ENCODE data around the gene PEAK1. TPM values are rescaled to one million over a fixed set of nuclear protein-coding genes. Genes with fewer than 3 reads are reported as not detected.

The PEAK1 gene
- total and polyA plus RNA-seq, 4 donors = 8.6 to 147 (median 40.2) TPM

- DNase-seq (no peak), ATAC-seq (ENCODE audit: insufficient read depth, low FRiP score) (no peak)
- Histone ChIP-seq H3K9ac (ENCODE audit: insufficient read depth in 1 of 2, low read length in 2 of 2) (no peak overlapping the region), H3K27me3 (ENCODE audit: control insufficient read depth in 3 of 3, insufficient read depth in 3 of 3, low read length in 2 of 3) (no peaks in the 10 kb centered on the region), H3K4me1 (ENCODE audit: control insufficient read depth in 5 of 5, insufficient read depth in 5 of 5, low read length in 5 of 5) (peaks cover 0 to 8% (median 3%) of the 10 kb centered on the region in 5 donors), H3K9me3 (ENCODE audit: control insufficient read depth in 4 of 4, insufficient read depth in 3 of 4, low read length in 3 of 4) (no peaks in the 10 kb centered on the region), H3K4me3 (no peak overlapping the region), H3K36me3 (ENCODE audit: control insufficient read depth in 4 of 4, insufficient read depth in 4 of 4, low read length in 4 of 4) (peaks cover 6 to 13% (median 10%) of the 10 kb centered on the region in 4 donors), H3K27ac (ENCODE audit: low read depth in 1 of 2, low read length in 1 of 2) (no peak overlapping the region)
- TF ChIP-seq, protein P1, sequence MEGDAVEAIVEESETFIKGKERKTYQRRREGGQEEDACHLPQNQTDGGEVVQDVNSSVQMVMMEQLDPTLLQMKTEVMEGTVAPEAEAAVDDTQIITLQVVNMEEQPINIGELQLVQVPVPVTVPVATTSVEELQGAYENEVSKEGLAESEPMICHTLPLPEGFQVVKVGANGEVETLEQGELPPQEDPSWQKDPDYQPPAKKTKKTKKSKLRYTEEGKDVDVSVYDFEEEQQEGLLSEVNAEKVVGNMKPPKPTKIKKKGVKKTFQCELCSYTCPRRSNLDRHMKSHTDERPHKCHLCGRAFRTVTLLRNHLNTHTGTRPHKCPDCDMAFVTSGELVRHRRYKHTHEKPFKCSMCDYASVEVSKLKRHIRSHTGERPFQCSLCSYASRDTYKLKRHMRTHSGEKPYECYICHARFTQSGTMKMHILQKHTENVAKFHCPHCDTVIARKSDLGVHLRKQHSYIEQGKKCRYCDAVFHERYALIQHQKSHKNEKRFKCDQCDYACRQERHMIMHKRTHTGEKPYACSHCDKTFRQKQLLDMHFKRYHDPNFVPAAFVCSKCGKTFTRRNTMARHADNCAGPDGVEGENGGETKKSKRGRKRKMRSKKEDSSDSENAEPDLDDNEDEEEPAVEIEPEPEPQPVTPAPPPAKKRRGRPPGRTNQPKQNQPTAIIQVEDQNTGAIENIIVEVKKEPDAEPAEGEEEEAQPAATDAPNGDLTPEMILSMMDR (IDR thresholded peaks at IDR 0.05; ENCODE audit: control extremely low read depth, extremely low read depth) = no peak
- WGBS, 2 donors = 85 to 88% methylated on average over 5 of the region's 5 CpGs
Measured at GRCh38 chr15:77181305-77182074, 238.4 kb downstream of the PEAK1 start.

GRCh38 chr15:77180757-77181156, 239.1 kb downstream of the PEAK1 start:
- WGBS, 2 donors = 71 to 83% methylated on average over 5 of the region's 5 CpGs
- H3K9ac ChIP-seq (ENCODE audit: insufficient read depth in 1 of 2, low read length in 2 of 2) = no peak overlapping the region
- DNase-seq (no peak), ATAC-seq (ENCODE audit: insufficient read depth, low FRiP score) (peak; percentile 27)
- H3K4me3 ChIP-seq = no peak overlapping the region
- no peaks in the 10 kb centered on the region for H3K9me3 ChIP-seq (ENCODE audit: control insufficient read depth in 4 of 4, insufficient read depth in 3 of 4, low read length in 3 of 4)
- H3K27me3 ChIP-seq (ENCODE audit: control insufficient read depth in 3 of 3, insufficient read depth in 3 of 3, low read length in 2 of 3) = no peaks in the 10 kb centered on the region
- peaks cover 0 to 7% (median 3%) of the 10 kb centered on the region in 5 donors for H3K4me1 ChIP-seq (ENCODE audit: control insufficient read depth in 5 of 5, insufficient read depth in 5 of 5, low read length in 5 of 5)
- TF ChIP-seq, protein P1 (IDR thresholded peaks at IDR 0.05; ENCODE audit: control extremely low read depth, extremely low read depth) = no peak
- peaks cover 6 to 13% (median 10%) of the 10 kb centered on the region in 4 donors for H3K36me3 ChIP-seq (ENCODE audit: control insufficient read depth in 4 of 4, insufficient read depth in 4 of 4, low read length in 4 of 4)
- H3K27ac ChIP-seq (ENCODE audit: low read depth in 1 of 2, low read length in 1 of 2) = no peak overlapping the region

DNA sequence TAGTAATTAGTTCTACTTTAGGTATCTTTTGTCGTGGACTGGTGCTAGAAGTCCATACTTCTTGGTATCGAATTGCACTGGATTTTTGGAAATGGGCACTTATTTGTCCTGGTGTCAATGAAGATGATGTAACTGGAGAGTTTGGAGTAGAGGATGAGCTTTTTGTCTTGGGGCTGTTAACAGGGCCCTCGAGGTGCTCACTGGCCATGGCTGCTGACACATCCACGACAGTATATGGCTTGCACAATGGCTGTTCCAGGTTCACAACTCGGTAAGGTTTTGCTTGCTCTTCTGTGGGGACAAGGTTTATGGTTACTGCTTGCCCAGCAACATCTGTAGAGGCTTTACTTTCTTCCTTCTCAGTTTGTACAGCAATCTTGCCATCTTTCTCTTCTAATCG, 239.6 kb downstream of the PEAK1 start:
- ATAC-seq (ENCODE audit: insufficient read depth, low FRiP score) = no peak
- H3K4me1 ChIP-seq (ENCODE audit: control insufficient read depth in 5 of 5, insufficient read depth in 5 of 5, low read length in 5 of 5) = peaks cover 0 to 2% (median under 1%) of the 10 kb centered on the region in 5 donors
- no peak overlapping the region for H3K27ac ChIP-seq (ENCODE audit: low read depth in 1 of 2, low read length in 1 of 2)

More for the DNA sequence above, 239.6 kb downstream of the PEAK1 start:
- 92 to 93% methylated on average over 6 of the region's 6 CpGs for WGBS, 2 donors
- DNase-seq = no peak
- no peak overlapping the region for H3K4me3 ChIP-seq
- TF ChIP-seq, protein P1 (IDR thresholded peaks at IDR 0.05; ENCODE audit: control extremely low read depth, extremely low read depth) = no peak
- H3K9me3 ChIP-seq (ENCODE audit: control insufficient read depth in 4 of 4, insufficient read depth in 3 of 4, low read length in 3 of 4) = no peaks in the 10 kb centered on the region
- H3K9ac ChIP-seq (ENCODE audit: insufficient read depth in 1 of 2, low read length in 2 of 2) = no peak overlapping the region
- H3K36me3 ChIP-seq (ENCODE audit: control insufficient read depth in 4 of 4, insufficient read depth in 4 of 4, low read length in 4 of 4) = peaks cover 6 to 13% (median 10%) of the 10 kb centered on the region in 4 donors
- no peaks in the 10 kb centered on the region for H3K27me3 ChIP-seq (ENCODE audit: control insufficient read depth in 3 of 3, insufficient read depth in 3 of 3, low read length in 2 of 3)

Measured in lung (tissue), 12 donors.